ENCODE data around the gene USP32. TPM values are rescaled to one million over a fixed set of nuclear protein-coding genes. Genes with fewer than 3 reads are reported as not detected.

The USP32 gene
- total and polyA plus RNA-seq, 8 donors, result 7.7 to 25.5 (median 15.8) TPM

DNA sequence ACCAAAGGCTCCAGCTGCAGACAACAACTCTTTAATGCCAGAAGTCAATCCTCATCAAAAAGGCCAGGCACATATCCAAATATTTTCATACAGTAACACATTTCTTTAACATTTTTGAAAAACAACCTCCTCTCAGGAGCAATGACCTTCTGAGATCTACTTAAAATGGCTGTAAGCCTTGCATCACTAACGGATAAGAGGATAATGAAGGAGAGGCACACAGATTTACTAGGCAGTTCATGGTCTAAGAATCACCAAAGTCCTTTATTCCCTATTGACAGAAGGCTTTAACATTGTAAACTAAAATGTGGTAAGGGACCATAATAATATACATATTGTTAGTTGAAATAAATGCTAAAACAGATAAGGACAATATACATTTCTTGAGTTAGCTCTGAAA, 114.7 kb downstream of the USP32 start:
- no peak overlapping the region for H3K4me3 ChIP-seq
- no peak for DNase-seq
- H3K9me3 ChIP-seq, result no peaks in the 10 kb centered on the region
- WGBS, 2 donors, result 87 to 96% methylated on average over 1 of the region's 1 CpG
- TF ChIP-seq, protein P1, sequence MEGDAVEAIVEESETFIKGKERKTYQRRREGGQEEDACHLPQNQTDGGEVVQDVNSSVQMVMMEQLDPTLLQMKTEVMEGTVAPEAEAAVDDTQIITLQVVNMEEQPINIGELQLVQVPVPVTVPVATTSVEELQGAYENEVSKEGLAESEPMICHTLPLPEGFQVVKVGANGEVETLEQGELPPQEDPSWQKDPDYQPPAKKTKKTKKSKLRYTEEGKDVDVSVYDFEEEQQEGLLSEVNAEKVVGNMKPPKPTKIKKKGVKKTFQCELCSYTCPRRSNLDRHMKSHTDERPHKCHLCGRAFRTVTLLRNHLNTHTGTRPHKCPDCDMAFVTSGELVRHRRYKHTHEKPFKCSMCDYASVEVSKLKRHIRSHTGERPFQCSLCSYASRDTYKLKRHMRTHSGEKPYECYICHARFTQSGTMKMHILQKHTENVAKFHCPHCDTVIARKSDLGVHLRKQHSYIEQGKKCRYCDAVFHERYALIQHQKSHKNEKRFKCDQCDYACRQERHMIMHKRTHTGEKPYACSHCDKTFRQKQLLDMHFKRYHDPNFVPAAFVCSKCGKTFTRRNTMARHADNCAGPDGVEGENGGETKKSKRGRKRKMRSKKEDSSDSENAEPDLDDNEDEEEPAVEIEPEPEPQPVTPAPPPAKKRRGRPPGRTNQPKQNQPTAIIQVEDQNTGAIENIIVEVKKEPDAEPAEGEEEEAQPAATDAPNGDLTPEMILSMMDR (IDR thresholded peaks at IDR 0.05), result no peak
- no peak for ATAC-seq
- no peak for FAIRE-seq
- intact Hi-C loops (cut with DNase I), result no loop called here
- no peak overlapping the region for H3K27ac ChIP-seq
- H3K27me3 ChIP-seq, result no peaks in the 10 kb centered on the region
- no peaks in the 10 kb centered on the region for H3K36me3 ChIP-seq
- no peaks in the 10 kb centered on the region for H3K4me1 ChIP-seq

DNA sequence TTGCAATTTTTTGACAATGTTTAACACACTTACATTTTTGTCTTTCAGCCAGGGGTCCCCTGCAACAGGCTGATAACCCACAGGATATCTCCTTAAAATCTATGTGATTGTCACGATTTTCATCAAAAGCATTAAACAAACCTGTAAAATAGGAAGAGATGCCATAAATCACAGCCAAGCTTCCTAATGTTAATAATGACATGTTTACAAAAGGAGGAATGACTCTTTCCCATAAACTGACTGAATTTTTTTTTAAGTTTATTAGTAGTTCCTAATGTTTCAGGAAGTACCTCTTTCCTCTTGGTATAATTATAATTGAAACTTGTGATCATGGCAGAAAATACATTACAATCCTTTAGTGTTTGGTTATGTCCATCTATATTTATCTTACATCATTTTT, 122.5 kb downstream of the USP32 start:
- ATAC-seq, result no peak
- Histone ChIP-seq H3K27ac (no peak overlapping the region), H3K9me3 (no peaks in the 10 kb centered on the region), H3K27me3 (no peaks in the 10 kb centered on the region), H3K36me3 (peaks cover 0 to 5% (median 0%) of the 10 kb centered on the region in 3 donors), H3K4me3 (no peak overlapping the region), H3K4me1 (no peaks in the 10 kb centered on the region)
- FAIRE-seq, result no peak
- 39 to 40% methylated on average over 1 of the region's 1 CpG for WGBS, 2 donors
- TF ChIP-seq, protein P1 (IDR thresholded peaks at IDR 0.05), result no peak
- intact Hi-C loops (cut with DNase I), result no loop called here
- DNase-seq, result no peak

DNA sequence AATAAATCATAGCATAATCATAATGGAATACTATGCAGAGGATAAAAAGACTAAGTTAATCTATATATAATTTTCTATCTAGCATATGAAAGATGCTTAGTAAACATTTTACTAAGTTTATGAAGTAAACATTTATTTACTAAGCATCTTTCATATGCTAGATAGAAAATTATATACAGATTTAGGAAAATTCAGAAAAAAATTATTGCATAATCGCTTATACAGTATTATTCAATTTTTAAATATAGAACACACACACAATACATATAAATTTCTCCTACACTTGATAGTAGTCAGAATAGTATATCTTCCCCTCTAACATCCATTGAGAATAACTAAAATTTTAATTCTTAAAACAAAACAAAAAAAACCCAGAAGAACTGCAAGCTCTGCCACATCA, 131.4 kb downstream of the USP32 start:
- no peak overlapping the region for H3K27ac ChIP-seq
- 96 to 98% methylated on average over 1 of the region's 1 CpG for WGBS, 2 donors
- no peak for ATAC-seq
- H3K36me3 ChIP-seq, result peaks cover 0 to 2% (median 1%) of the 10 kb centered on the region in 3 donors
- no peak for FAIRE-seq
- no peak overlapping the region for H3K4me3 ChIP-seq
- H3K27me3 ChIP-seq, result no peaks in the 10 kb centered on the region
- H3K4me1 ChIP-seq, result no peaks in the 10 kb centered on the region
- no peak for DNase-seq
- H3K9me3 ChIP-seq, result no peaks in the 10 kb centered on the region
- intact Hi-C loops (cut with DNase I), result no loop called here
- TF ChIP-seq, protein P1 (IDR thresholded peaks at IDR 0.05), result no peak

DNA sequence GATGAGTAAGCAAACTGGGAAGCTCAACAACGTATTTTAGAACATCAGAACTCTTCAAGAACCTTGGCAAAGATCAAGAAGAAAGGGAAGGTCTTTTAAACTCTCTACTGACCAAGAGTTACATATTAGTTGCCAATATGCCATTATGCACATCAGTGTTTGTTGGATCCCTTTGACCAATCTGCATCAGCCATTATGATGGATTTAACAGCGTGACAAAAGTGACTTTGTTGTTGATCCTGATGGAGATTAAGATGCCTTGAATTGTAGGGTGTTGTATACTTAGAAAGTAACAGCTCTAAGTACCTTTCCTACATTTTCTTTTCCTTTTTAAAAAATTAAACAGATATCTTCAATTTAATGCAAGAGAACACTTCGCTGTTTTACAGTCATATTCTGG, 133.6 kb downstream of the USP32 start:
- DNase-seq, result no peak
- H3K27me3 ChIP-seq, result no peaks in the 10 kb centered on the region
- H3K4me1 ChIP-seq, result no peaks in the 10 kb centered on the region
- no peaks in the 10 kb centered on the region for H3K9me3 ChIP-seq
- TF ChIP-seq, protein P1 (IDR thresholded peaks at IDR 0.05), result no peak
- no peak overlapping the region for H3K27ac ChIP-seq
- 94 to 96% methylated on average over 3 of the region's 3 CpGs for WGBS, 2 donors
- no peak for ATAC-seq
- no peak overlapping the region for H3K4me3 ChIP-seq
- H3K36me3 ChIP-seq, result peaks cover 0 to 9% (median 2%) of the 10 kb centered on the region in 3 donors
- no peak for FAIRE-seq
- intact Hi-C loops (cut with DNase I), result no loop called here

DNA sequence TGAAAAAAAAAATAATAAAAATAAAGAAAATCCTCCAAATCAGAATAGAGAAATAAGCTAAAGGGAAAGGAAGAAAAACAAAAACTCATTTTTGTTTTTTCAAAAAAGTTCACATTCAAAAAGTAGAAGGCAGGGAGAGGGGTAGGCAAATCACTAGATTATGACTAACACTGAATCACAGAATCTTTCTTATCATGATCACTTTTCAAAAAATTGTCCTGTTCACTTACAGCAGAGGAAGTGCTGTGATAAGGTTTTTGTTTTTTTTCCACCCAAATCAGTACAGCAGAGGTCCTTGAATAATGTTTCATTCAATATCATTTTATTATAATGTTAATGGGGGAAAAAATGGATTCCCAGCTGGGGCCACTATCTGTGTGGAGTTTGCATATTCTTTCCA, 135.8 kb downstream of the USP32 start:
- FAIRE-seq (no peak), ATAC-seq (no peak), DNase-seq (no peak)
- no peaks in the 10 kb centered on the region for H3K4me1 ChIP-seq
- H3K27ac ChIP-seq, result no peak overlapping the region
- H3K27me3 ChIP-seq, result no peaks in the 10 kb centered on the region
- H3K36me3 ChIP-seq, result peaks cover 0 to 18% (median 2%) of the 10 kb centered on the region in 3 donors
- TF ChIP-seq, protein P1 (IDR thresholded peaks at IDR 0.05), result no peak
- no peak overlapping the region for H3K4me3 ChIP-seq
- intact Hi-C loops (cut with DNase I), result no loop called here
- H3K9me3 ChIP-seq, result no peaks in the 10 kb centered on the region
